ENCODE data around the gene ECPAS.

DNA sequence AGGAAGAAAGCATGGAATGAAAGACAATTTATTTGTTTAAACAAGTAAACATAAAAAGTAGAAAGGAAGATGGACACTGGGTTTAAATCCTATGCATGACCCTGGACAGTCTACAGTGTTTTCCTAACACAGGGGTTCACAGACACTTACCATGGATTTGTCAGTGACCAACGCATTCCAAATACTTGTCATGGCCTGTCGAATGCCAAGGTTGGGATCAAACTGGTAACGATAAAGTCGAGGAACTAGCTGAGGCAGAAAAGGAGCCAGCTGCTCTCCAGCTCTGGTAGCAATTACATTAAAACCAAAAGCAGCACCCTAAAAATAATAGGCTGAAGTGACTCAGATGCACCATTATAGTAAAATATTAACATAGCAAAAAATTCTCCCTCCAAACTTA, 94.8 kb downstream of the ECPAS start:
- TF ChIP-seq EP300 (IDR thresholded peaks at IDR 0.05) (no peak), POLR2AphosphoS5 (IDR thresholded peaks at IDR 0.05) (no peak)
- TF ChIP-seq, protein P1, sequence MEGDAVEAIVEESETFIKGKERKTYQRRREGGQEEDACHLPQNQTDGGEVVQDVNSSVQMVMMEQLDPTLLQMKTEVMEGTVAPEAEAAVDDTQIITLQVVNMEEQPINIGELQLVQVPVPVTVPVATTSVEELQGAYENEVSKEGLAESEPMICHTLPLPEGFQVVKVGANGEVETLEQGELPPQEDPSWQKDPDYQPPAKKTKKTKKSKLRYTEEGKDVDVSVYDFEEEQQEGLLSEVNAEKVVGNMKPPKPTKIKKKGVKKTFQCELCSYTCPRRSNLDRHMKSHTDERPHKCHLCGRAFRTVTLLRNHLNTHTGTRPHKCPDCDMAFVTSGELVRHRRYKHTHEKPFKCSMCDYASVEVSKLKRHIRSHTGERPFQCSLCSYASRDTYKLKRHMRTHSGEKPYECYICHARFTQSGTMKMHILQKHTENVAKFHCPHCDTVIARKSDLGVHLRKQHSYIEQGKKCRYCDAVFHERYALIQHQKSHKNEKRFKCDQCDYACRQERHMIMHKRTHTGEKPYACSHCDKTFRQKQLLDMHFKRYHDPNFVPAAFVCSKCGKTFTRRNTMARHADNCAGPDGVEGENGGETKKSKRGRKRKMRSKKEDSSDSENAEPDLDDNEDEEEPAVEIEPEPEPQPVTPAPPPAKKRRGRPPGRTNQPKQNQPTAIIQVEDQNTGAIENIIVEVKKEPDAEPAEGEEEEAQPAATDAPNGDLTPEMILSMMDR (IDR thresholded peaks at IDR 0.05) = no peak
